Measurements from ENCODE around the gene KDM4C.

- no peak for TF ChIP-seq EZH2 (IDR thresholded peaks at IDR 0.05; ENCODE audit: borderline replicate concordance, insufficient read depth, low read depth, low read length, poor library complexity, severe bottlenecking)
- no peak for TF ChIP-seq CTCF (IDR thresholded peaks at IDR 0.05)
Observed at GRCh38 chr9:7075154-7075553, 317.4 kb downstream of the KDM4C start.
